IPS-NIHi7 (cell line): ENCODE measurements around the gene SPATA16.
"Not testable (repeated sequence)": the region's sequence is repeated elsewhere in the genome, so short reads cannot be mapped to it uniquely, and the experiment has no call there.

Experiments
- DNase-seq: peaks from one replicate; pipeline ENCODE4 v3.0.0; 2012; ENCODE audit warnings: mixed read lengths; ENCODE audit errors: extremely low spot score

The SPATA16 gene

GRCh38 chr3:173004681-173005080 lies 136.4 kb downstream of the SPATA16 start:
- DNase-seq = no peak

DNA sequence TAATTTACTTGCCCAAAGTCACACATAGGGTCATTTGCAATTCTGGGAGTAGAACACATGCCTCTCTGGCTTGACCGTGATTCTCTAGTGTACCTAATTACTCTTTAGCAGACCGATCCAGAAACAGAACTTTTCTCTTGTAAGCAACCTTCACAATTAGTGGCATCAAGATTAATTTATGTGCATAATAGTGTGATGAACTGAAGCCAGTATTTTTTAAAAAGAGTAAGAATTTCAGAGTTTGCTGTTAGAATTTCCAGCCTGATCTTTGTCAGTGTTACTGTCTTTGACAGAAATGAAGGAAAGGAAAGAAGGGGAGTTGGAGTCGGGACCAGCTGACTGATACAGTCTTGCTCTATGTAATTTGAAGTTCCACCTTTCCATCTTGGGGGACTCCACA lies 137.1 kb downstream of the SPATA16 start:
- no peak for DNase-seq

DNA sequence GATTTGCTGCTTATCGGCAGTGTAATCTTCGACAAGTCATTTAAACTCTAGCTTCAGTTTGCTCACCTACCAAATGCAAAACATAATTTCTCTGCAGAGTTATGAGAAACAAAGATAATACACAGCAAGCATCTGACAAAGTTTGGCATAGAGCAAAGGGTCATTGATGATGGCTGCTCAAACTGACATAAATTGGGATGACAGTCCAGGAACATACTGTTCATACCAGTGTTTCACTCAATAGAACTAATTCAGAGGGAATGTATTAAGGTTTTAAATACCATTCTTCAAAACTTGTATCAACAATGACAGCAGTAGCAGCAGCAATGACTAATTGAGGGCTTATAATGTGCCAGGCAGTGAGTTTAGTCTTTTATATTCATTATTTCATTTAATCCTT lies 137.6 kb downstream of the SPATA16 start:
- DNase-seq = no peak

DNA sequence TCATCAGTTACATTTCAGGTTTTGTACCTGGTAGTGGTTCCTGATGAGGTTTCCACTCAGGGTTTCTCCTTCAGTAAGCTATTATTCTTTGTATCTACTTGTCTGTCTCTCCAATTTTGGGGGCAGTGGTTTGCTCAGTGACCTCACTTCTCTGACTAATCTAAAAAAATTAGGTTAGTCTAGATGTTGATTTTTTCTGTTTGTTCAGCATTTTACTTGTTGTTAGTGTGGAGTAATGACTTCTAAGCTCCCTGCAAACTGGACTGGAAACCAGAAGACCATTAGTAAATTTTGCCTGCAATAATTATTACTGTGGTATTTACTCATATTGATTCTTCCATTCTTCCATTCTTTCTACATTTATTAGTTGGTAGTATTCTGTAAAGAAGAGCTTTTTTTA lies 139.4 kb downstream of the SPATA16 start:
- DNase-seq = no peak

- DNase-seq = no peak
Observed at GRCh38 chr3:173000553-173000952, 140.5 kb downstream of the SPATA16 start.

GRCh38 chr3:172993412-172993811 lies 147.6 kb downstream of the SPATA16 start:
- no peak for DNase-seq

- DNase-seq = no peak
Observed at GRCh38 chr3:172991424-172991996, 149.5 kb downstream of the SPATA16 start.

DNA sequence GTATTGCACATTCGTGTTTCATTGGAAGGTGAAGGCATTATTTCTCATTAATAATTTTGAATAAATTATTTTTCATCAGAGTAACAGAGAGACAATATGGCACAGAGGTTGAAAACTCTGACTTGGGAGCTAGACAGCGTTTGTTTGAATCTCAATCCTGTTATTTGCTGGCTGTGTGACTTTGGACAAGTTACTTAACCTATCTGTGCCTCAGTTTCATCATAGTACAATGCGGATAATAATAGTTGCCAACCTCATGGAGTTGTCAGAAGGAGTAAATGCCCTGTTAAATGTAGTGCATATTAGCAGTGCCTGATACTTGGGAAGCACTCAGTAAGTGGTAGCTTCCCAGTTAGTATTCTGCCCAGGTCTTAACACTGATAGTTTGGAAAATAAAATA lies 151.7 kb downstream of the SPATA16 start:
- DNase-seq = no peak

- peak; percentile 46 for DNase-seq
Observed at GRCh38 chr3:172987273-172987672, 153.8 kb downstream of the SPATA16 start.

GRCh38 chr3:172984914-172985313 lies 156.1 kb downstream of the SPATA16 start:
- no peak for DNase-seq

GRCh38 chr3:172982736-172983364 lies 158.2 kb downstream of the SPATA16 start:
- no peak for DNase-seq

GRCh38 chr3:172981407-172981983 lies 159.5 kb downstream of the SPATA16 start:
- DNase-seq = no peak

DNA sequence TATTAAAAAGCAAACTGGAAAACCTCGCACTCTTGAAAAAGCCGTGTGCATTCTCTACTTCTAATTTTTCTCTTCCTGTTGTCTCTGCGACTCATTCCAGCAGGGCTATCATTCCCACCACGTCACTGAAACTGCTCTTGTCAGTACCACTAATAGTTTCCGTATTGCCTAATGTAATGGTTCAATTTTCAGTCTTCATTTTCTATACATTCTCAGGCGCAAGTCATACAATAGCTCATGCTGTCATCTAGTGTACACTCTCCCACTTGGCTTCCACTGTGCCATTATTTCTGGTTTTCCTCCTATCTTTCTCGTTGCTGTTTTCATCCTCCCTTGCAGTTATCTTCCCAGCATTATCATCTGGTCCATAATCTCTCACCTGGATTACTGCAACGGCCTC lies 160.2 kb downstream of the SPATA16 start:
- no peak for DNase-seq

GRCh38 chr3:172977696-172978095 lies 163.3 kb downstream of the SPATA16 start:
- DNase-seq = no peak

DNA sequence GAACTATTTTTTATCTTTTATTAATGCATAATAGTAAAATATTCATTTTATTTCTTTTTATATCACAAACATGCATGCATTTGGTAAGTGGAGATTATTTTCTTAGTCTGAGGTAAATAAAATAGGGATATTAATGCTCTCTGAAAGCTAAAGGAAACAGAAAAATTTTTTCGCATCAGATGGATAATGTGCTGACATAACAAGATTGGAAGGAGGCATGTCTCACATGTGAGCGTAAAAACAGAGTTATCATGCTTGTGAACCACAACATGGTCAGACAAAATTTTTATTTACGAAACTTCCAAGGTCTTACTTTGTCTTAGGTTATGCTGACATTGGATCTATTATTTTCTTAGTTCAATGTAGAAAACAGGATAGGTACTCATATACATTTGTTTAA lies 166.1 kb downstream of the SPATA16 start:
- no peak for DNase-seq

DNA sequence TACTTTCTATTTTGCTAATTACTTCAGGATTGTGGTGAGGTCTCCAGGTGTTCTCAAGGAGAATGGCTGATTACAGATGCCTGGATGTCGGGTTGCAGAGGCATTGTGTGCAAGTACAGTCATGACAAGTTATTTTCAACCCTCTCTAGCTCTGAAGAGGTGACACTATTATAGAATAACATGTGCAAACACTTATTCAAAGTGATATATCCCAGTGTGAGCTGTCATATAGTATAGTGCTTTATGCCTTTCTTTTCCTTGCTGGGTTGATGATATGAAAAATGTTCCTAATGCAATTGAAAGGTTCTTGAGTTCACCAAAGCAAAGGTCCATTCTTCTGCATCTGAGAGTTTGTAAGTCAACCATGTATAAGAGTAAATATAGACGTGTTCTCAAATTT lies 167.2 kb downstream of the SPATA16 start:
- no peak for DNase-seq

DNA sequence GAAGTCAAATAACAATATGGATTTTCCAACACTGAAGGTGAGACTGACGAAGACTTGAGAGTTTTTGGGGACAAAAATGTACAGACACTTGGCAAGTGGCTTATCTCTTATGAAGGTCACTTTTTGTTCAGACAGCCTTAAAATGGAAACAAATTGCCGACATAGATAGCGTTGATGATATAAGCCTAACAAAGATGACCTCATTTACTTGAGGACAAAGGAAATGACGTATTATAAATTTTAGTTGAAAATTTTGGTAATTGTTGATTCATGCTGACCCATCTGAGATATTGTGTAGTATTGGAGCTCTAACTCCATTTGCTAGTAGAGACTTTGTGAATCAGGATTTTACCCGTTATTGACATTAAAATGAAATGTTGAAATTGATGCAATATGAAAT lies 168.3 kb downstream of the SPATA16 start:
- DNase-seq = no peak

DNA sequence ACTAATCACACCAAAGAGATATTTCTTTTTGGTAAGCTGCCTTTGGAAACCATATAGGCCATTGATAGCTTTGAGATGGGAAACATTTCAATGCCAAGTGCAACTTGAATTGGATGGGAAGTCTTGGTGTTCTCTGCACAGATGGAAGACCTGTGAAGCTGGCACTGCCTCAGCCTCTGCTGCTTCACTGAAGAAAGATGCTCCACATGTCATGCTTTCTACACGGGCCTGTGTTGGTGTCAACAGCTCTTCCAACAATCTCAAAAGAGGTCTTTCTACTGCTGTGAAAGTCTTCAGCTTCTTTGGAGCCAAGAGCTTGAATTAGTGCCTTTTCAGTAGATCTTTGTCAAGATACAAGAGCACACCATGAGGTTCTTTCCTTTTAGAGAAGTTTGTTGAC lies 169.0 kb downstream of the SPATA16 start:
- no peak for DNase-seq

DNA sequence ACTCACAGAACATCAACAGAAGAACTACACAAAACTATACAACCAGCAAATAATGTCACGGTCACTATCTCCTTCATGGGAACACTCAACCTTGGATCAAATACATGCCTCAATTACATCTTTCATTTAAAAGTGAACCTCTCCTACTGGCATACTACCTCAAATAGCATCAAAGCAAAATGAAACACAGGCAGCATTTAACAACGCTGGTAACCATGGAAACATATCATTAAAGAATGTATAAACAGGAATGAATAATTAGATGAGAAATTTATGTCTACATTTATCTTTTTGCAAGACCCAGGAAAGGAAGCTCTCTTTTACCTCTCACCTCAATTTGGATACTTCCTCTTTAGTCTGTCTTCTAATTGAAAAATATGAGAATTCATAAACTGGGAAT lies 172.4 kb downstream of the SPATA16 start:
- no peak for DNase-seq

DNA sequence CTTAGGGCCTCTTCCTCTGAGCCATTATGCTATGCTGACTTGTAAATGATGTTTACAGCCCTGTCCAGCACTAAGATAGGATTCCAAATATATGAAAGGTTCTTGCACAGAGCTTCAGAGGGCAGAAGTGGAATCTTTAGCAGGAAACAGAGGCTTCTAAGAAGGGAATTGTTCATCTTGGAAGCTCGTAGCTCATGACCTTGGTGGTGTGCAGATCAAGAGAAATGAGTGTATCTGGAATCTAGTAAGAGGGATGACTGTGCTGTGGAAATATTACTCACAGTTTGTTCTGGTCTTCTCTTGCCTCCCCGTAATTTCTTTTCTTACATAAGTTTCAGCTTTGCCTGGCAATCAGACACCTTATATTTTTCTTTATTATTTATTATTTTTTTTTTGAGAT lies 175.8 kb downstream of the SPATA16 start:
- no peak for DNase-seq

DNA sequence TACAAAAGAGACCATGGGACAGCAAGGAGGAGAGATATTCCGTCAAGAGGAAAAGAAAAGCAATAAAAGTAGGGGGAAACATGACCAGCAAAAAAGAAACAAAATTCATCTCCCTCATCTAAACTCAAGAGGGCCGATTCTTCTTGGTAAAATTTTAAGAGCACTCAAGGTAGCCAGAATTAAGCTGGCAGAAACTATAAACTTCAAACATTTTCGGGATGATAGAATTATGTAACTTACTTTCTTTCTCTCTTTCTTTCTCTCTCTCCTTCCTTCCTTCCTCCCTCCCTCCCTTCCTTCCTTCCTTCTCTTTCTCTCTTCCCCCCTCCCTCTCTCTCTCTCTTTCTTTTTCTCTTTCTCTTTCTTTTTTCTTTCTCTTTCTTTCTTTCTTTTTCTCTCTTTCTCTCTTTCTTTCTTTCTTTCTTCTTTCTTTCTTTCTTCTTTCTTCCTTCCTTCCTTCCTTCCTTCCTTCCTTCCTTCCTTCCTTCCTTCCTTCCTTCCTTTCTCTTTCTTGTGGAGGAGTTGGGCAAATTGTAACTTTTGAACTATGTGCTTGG lies 180.3 kb downstream of the SPATA16 start:
- not testable (repeated sequence) for DNase-seq

DNA sequence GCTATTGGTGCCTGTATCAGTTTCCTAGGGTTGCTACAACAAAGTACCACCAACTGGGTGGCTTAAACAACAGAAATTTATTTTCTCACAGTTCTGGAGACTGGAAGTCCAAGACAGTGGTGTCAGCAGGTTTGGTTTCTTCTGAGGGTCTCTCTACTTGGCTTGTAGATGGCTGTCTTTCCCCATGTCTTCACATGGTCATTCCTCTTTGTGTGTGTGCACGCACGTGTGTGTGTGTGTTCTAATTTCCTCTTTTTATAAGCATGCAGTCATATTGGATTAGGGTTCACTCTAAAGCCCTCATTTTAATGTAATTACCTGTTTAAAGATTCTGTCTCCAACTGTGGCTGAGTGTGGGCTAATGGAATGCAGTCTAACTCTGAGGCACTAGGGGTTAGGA lies 182.5 kb downstream of the SPATA16 start:
- no peak for DNase-seq

- DNase-seq = no peak
Observed at GRCh38 chr3:172953571-172953970, 187.5 kb downstream of the SPATA16 start.
